Gastroesophageal sphincter (tissue), 3 donors: ENCODE results near the gene SPTLC3.

ENCODE experiments used
- CTCF ChIP-seq, 4 experiments: fragments of 200-600 bp in 2 of 4; fragments of 450-650 bp in 2 of 4; sonication (generic) in 1 of 4; IDR thresholded peaks; one replicate each; pipeline ENCODE4 v1.5.1; 2017 to 2019; ENCODE audit warnings: antibody characterized with exemption in 4 of 4, mild to moderate bottlenecking in 2 of 4, moderate library complexity in 2 of 4
- POLR2A ChIP-seq, 2 donors: fragments of 450-650 bp; IDR thresholded peaks; one replicate each; pipeline ENCODE4 v1.6.1; 2017; ENCODE audit warnings: antibody characterized with exemption in 2 of 2, mild to moderate bottlenecking in 2 of 2, moderate library complexity in 1 of 2

- TF ChIP-seq CTCF (IDR thresholded peaks at IDR 0.05) (no peak), POLR2A (IDR thresholded peaks at IDR 0.05) (no peak)
Measured at GRCh38 chr20:13111249-13111911, 102.6 kb downstream of the SPTLC3 start.
